ENCODE data around the gene TGFB3. TPM values are rescaled to one million over a fixed set of nuclear protein-coding genes. Genes with fewer than 3 reads are reported as not detected.
A peak's percentile ranks its signal among the peaks of the same experiment; 100 is the strongest.
"Not testable (repeated sequence)": the region's sequence is repeated elsewhere in the genome, so short reads cannot be mapped to it uniquely, and the experiment has no call there.

TGFB3 gene
- 57.5 TPM for total RNA-seq
- long read RNA-seq, transcript TGFB3-201 (7 exons, 2,522 nt), result major isoform, 53 of 65 reads
- long read RNA-seq, partial matches to known transcripts, result 4 of 65 reads
- long read RNA-seq, other reads (novel, unspliced or antisense), result 8 of 65 reads

GRCh38 chr14:75981426-75982265 is at the start of gene TGFB3:
TGFB3 (minus strand) TSS chr14:75981995; CDS start chr14:75980893, 1,102 bp downstream.
- peak; percentile 85 for DNase-seq (ENCODE audit: low spot score)
- intact Hi-C loops (cut with DNase I), result loop anchor here (2.0 to 10.0 kb wide), 3 partner anchors 75 to 187 kb away; no protein-coding TSS in a partner anchor

DNA sequence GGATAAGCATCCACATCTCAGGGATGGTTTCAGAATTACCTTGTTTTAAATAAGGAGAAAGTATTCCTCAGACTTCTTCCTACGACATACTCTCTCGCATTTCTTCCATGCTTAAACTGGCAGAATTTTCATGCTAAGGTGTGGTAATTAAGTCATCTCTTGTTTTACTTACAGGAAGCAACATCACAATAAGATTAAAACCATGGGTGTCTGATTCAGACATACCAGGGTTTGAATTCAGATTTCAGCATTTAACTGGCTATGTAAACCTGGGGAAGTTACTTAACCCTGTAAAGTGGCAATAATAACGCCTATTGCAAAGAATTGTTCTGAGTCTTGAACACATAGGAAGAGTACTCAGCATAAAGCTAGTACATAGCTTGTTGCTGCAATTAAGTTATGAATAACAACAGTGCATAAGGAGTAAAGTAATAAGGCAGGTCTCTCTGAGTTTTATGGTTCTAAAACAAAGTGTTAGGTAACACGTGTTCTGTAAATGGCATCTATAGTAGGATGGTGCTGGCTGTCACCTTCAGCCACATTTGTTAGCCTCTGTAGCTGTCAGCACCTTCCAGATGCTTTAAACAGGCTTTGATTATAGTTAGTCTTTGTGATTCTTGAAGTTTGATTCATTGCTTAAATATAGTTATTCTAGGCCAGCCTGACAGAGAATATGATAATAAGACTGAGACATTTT is 42.6 kb upstream of the TGFB3 start:
- intact Hi-C loops (cut with DNase I), result no loop called here

DNA sequence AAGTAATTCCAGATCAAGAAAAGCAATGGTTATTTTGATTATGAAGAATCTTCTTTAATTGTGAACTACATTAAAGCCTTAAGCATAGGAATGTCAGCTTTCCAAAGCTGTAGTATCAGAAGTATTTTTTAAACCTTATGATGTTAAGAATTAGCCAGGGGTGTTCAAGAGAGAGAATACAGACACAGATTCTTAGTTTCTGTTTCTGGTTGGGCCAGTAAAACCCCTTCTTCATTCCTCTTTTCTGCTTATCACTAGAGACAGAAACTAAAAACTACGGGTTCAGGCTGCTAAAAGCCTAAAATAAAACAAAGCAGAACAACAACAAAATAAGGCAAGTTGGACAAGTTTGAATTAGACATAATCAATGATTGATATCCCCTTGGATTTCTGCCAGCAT is 42.0 kb upstream of the TGFB3 start:
- intact Hi-C loops (cut with DNase I), result no loop called here
- DNase-seq (ENCODE audit: low spot score), result no peak

More for the DNA sequence above, 42.6 kb upstream of the TGFB3 start:
- DNase-seq (ENCODE audit: low spot score), result no peak

GRCh38 chr14:76022991-76023390 is 41.2 kb upstream of the TGFB3 start:
- intact Hi-C loops (cut with DNase I), result no loop called here
- DNase-seq (ENCODE audit: low spot score), result no peak

DNA sequence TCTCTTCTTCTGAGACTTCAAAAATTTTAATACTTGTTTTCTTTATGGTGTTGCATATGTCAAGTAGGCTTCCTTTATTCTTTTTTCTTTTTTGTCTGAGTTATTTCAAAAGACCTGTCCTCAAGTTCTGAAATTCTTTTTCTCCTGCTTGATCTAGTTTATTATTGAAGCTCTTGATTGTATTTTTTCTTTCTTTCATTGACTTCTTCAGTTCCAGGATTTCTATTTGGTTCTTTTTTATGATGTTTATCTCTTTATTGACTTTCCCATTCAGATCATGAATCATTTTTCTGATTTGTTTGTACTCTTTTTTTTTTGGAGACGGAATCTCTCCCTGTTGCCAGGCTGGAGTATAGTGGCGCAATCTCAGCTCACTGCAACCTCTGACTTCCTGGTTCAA is 37.9 kb upstream of the TGFB3 start:
- intact Hi-C loops (cut with DNase I), result no loop called here

DNA sequence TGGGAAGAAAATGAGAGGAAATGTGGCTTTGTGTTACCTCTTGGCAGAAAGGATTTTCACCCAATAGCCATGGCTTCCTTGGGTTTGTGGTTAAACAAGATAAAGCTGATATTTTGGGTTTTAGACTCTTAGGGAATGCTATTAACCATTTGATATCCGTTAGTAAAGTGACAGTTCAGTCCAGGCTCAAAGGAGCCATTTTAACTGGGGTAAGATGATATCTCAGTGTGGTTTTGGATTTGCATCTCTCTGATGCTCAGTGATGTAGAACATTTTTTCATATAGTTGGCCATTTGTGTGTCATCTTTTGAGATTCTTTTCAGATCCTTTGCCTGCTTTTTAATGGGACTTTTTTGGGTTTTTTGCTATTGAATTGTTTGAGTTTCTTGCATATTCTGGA is 33.9 kb upstream of the TGFB3 start:
- DNase-seq (ENCODE audit: low spot score), result no peak
- intact Hi-C loops (cut with DNase I), result no loop called here

More for the DNA sequence above, 37.9 kb upstream of the TGFB3 start:
- DNase-seq (ENCODE audit: low spot score), result no peak

GRCh38 chr14:76015191-76015590 is 33.4 kb upstream of the TGFB3 start:
- no peak for DNase-seq (ENCODE audit: low spot score)
- intact Hi-C loops (cut with DNase I), result no loop called here

DNA sequence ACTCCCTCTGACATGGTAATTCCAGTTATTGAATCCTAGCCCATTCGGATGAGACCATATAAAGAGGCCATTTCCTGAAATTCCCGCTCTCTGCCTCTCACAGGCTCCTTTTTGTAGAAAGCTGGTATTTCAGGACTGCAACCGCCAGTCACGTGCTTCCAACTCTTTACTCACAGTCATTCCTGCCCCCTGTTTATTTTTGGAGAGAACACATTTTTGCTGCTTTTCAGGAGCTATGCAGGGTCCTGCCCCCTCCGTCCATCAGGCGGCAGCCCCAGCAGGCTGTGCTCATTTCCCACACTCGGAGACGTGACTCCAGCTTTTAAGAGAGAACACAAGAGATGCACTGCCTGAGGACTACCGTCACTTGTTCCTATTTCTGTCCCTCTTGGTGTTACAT is 30.6 kb upstream of the TGFB3 start:
- intact Hi-C loops (cut with DNase I), result no loop called here
- no peak for DNase-seq (ENCODE audit: low spot score)

DNA sequence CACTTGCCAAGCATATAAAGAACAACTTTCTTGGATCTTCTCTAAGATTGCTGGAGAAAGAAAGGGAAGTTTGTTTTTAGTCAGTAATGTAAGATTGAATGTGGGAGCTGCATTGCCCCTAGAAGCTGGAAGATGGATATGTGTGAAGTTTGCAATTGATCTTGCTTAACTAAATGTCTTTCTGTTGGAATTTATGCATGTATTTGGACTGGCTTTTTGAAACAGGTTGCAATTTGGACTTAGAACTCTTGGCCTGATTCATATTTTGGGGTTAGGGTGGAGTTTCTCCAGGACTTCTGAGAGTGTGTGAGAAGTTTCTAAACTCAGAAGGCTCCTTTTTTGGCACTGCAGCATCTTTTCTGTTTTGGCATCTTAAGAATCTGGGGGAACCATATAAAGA is 30.1 kb upstream of the TGFB3 start:
- DNase-seq (ENCODE audit: low spot score), result no peak
- intact Hi-C loops (cut with DNase I), result no loop called here

DNA sequence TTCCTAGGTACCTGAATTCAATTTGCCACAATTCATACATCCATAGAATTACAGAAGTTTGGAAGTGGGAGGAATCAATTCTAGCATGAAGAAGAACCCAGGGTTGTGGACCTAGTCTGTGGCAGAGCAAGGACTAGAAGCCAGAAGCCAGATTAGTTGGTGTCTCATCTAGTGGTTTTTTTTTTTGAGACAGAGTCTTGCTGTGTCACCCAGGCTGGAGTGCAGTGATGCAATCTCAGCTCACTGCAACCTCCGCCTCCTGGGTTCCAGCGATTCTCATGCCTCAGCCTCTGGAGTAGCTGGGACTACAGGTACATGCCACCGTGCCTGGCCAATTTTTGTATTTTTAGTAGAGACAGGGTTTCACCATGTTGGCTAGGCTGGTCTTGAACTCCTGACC is 27.8 kb upstream of the TGFB3 start:
- intact Hi-C loops (cut with DNase I), result not testable (repeated sequence)

DNA sequence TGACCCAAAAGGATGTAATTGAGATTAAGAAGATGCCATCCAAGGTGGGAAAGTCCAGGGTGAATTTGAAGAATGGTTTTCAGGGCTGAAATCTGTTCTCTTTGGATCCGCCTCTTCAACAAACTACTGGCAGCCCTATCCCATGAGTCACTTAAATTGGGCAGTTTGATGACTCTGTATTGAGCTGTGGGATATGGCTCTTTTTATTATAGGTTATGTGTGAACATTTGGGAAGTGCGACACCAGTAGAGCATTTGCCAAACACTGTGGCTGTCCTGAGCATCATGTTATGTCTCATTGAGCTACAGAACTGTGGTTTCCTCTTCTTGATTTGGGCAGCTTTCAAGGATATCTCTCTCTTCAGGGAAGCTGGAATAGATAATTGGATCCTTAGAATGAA is 26.1 kb upstream of the TGFB3 start:
- no peak for DNase-seq (ENCODE audit: low spot score)
- intact Hi-C loops (cut with DNase I), result no loop called here

More for the DNA sequence above, 27.8 kb upstream of the TGFB3 start:
- not testable (repeated sequence) for DNase-seq (ENCODE audit: low spot score)

DNA sequence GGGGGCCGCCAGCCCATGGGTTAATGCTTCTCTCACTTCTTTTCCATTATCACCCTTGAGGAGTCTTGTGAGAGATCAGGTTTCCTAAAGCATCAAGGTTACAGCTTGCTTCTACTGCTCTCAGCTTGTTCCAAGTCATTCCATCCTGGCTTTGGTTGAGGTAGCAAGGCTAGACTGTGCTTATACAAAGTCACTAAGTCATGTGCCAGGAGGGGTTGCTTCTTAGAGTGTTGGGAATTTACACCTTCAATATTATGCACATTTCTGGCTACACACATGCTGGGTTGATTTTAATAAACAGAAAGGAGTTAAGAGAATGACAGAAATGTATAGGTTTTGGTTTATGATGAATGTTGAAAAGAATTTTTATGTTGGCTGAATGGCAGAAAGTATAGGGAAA is 25.6 kb upstream of the TGFB3 start:
- intact Hi-C loops (cut with DNase I), result no loop called here
- no peak for DNase-seq (ENCODE audit: low spot score)

DNA sequence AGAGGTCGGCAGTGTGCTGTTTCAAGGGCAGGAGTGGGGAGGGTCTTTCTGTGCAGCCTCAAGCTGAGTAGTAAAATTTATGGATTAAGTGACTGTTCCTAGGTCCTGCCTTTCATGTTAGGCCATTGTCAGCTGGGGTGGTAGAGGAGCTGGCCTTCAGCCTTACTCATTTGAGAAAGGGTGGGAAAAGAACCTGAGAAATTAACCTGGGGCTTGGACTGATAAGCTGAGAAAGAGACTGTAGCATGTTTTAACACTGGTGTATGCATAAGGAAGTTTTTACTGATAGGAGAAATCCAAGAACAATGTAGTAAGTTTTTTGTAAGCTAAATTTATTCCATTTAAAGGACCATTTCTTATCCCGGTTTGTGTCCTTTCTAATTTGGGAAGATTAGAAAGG is 24.5 kb upstream of the TGFB3 start:
- intact Hi-C loops (cut with DNase I), result no loop called here

DNA sequence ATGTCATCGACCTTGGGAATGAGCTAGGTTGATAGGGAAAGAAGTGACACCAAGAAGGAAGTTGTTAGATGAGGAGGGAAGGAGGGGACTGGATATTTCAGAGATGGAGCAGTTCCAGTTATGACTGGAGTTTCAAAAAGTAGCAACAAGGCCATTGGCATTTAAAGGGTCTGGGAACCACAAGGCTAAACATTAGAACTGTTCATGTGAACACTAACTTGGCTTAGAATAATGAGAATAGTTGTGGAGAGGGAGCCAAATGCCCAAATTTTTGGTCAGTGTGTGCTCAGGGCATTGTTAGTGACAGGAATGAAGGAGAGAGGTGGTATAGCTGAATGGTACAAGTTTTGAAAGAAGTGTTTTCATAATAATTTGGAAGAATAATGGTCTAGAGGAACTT is 20.6 kb upstream of the TGFB3 start:
- intact Hi-C loops (cut with DNase I), result no loop called here
- no peak for DNase-seq (ENCODE audit: low spot score)

More for the DNA sequence above, 24.5 kb upstream of the TGFB3 start:
- DNase-seq (ENCODE audit: low spot score), result no peak

DNA sequence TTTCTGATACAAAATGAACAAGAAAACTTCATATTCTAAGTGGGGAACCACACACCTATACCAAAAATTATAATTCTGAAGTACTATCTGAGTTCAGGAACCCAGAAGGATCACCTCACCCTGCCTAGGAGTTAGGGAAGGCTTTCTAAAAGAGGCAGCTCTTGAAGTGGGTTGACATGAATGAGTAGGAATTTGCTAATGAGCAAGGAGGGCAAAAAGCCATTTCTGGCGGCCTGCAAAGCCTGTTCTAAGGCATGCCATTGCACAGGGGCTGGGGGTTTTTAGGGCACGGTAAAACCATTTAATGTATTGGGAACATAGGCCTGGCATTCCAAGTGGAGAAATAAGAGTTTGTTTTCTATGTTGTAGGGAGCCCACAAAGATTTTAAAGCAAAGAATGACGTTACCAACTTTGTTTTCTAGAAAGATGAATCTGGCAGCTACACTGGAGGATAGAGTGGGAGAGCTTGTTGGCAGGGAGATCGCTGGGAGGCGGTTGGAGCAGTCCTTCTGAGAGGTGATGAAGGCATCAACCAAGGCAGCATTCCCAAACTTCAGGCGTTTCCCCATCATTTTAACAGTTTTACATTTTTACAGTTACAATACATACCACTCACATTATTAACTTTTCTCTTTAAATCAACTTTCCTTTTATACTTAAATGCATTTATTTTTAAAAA is 17.9 kb upstream of the TGFB3 start:
- no peak for DNase-seq (ENCODE audit: low spot score)
- intact Hi-C loops (cut with DNase I), result no loop called here

- no peak for DNase-seq (ENCODE audit: low spot score)
- intact Hi-C loops (cut with DNase I), result no loop called here
Observed at GRCh38 chr14:75996488-75996887, 14.7 kb upstream of the TGFB3 start.

GRCh38 chr14:75995372-75996041 is 13.7 kb upstream of the TGFB3 start:
- no peak for DNase-seq (ENCODE audit: low spot score)
- intact Hi-C loops (cut with DNase I), result no loop called here

GRCh38 chr14:75993567-75994041 is 11.8 kb upstream of the TGFB3 start:
- intact Hi-C loops (cut with DNase I), result no loop called here
- DNase-seq (ENCODE audit: low spot score), result no peak

- intact Hi-C loops (cut with DNase I), result no loop called here
- DNase-seq (ENCODE audit: low spot score), result no peak
Observed at GRCh38 chr14:75991753-75992152, 10.0 kb upstream of the TGFB3 start.
